ENCODE data around the gene XYLT1.

The XYLT1 gene

GRCh38 chr16:17072104-17072503 lies 398.7 kb downstream of the XYLT1 start:
- DNase-seq (ENCODE audit: low read depth in 2 of 2, low spot score in 1 of 2), result no peak

- DNase-seq (ENCODE audit: low read depth in 2 of 2, low spot score in 1 of 2), result peak; percentile 51 to 72
Measured at GRCh38 chr16:17070882-17071592, 399.7 kb downstream of the XYLT1 start.

GRCh38 chr16:17069681-17070080 lies 401.1 kb downstream of the XYLT1 start:
- DNase-seq (ENCODE audit: low read depth in 2 of 2, low spot score in 1 of 2), result no peak

DNA sequence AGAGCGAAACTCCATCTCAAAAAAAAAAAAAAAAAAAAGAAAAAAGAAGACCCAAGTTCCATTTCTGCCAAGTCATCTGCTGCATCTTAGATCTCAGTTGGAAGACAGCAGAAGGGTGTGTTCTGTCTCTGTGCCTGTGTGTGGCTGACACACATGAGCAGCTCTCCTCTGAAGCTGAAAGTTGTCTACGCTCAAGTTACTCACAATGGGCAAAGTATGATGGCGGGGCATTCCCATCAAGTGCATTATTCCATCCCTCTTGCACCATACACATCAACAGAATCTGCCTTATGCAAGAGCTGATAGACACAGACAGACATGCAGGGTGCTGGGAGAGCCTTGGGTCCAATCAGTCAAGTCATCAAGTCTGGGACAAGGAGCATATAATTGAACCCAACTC lies 402.2 kb downstream of the XYLT1 start:
- DNase-seq (ENCODE audit: low read depth in 2 of 2, low spot score in 1 of 2), result no peak

GRCh38 chr16:17067882-17068281 lies 402.9 kb downstream of the XYLT1 start:
- no peak for DNase-seq (ENCODE audit: low read depth in 2 of 2, low spot score in 1 of 2)

GRCh38 chr16:17063201-17064139 lies 407.3 kb downstream of the XYLT1 start:
- DNase-seq (ENCODE audit: low read depth in 2 of 2, low spot score in 1 of 2), result no peak

DNA sequence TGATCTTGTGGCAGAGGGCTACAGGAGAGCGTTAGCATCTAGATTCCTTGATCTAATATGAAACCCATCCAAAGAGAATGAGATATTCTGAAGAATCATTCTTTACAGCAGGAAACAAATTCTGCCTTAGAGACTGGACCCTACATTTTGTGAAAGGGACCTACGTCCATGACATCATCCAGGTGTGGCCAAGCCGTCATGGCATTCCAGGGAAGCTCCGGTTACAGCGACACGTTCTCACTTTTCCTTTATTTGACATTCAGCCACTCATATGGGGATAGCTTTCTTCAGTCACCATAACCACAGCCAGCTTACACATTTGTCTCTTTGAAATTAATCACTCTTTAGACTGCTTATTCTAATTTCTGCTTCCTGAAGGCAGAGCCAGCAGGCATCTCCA lies 408.1 kb downstream of the XYLT1 start:
- DNase-seq (ENCODE audit: low read depth in 2 of 2, low spot score in 1 of 2), result no peak

GRCh38 chr16:17061326-17061725 lies 409.4 kb downstream of the XYLT1 start:
- DNase-seq (ENCODE audit: low read depth in 2 of 2, low spot score in 1 of 2), result no peak

DNA sequence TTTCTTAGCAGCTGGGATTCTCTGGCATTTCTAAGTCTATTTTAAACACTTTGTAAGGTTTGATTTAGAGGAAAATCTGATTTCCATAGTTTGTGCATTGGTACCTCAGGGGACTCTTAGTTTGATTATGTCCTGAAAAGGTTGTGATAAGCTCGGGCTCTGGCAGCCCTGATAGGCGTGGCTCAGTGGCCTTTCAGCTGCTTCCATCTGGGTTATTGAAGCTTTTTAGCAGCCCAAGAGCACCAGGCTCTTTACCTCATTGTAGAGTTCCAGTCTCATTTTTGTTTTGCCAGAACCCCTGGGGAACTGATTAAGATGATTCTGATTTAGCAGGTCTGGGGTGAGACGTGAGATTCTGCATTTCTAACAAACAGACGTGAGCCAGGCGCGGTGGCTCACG lies 412.3 kb downstream of the XYLT1 start:
- DNase-seq (ENCODE audit: low read depth in 2 of 2, low spot score in 1 of 2), result no peak

GRCh38 chr16:17056666-17057065 lies 414.1 kb downstream of the XYLT1 start:
- no peak for DNase-seq (ENCODE audit: low read depth in 2 of 2, low spot score in 1 of 2)

GRCh38 chr16:17053536-17054160 lies 417.1 kb downstream of the XYLT1 start:
- DNase-seq (ENCODE audit: low read depth in 2 of 2, low spot score in 1 of 2), result no peak
